HTR-8/SVneo (cell line): ENCODE results near the gene SORT1.
"Not testable (repeated sequence)": the region's sequence is repeated elsewhere in the genome, so short reads cannot be mapped to it uniquely, and the experiment has no call there.

Experiments
- DNase-seq: peaks from one replicate; pipeline ENCODE4 v3.0.0; 2011; ENCODE audit warnings: low spot score, mixed read lengths; ENCODE audit not compliant: insufficient read length
- FAIRE-seq: peaks from 2 replicates; lab custom pipeline; 2011; peaks lifted over from hg19 to GRCh38; lab: Jason Lieb, UNC

The SORT1 gene

GRCh38 chr1:109398343-109399225, 866 bp upstream of the SORT1 start:
- no peak for DNase-seq
- FAIRE-seq, result no peak

- no peak for FAIRE-seq
Measured at GRCh38 chr1:109396871-109397580, 692 bp downstream of the SORT1 start.

GRCh38 chr1:109396513-109396839, 1.2 kb downstream of the SORT1 start:
- FAIRE-seq (no peak), DNase-seq (no peak)

More at GRCh38 chr1:109396871-109397580, 692 bp downstream of the SORT1 start:
- DNase-seq, result no peak

- FAIRE-seq, result no peak
- DNase-seq, result no peak
Measured at GRCh38 chr1:109395602-109396512, 1.9 kb downstream of the SORT1 start.

GRCh38 chr1:109395282-109395599, 2.5 kb downstream of the SORT1 start:
- not testable (repeated sequence) for FAIRE-seq, DNase-seq

GRCh38 chr1:109394591-109395281, 3.0 kb downstream of the SORT1 start:
- no peak for FAIRE-seq

GRCh38 chr1:109393617-109394233, 4.0 kb downstream of the SORT1 start:
- no peak for FAIRE-seq
- DNase-seq, result no peak

More at GRCh38 chr1:109394591-109395281, 3.0 kb downstream of the SORT1 start:
- DNase-seq, result no peak

GRCh38 chr1:109392788-109393616, 4.7 kb downstream of the SORT1 start:
- no peak for FAIRE-seq
- no peak for DNase-seq

GRCh38 chr1:109392037-109392787, 5.5 kb downstream of the SORT1 start:
- FAIRE-seq, result no peak
- no peak for DNase-seq

- DNase-seq, result no peak
- no peak for FAIRE-seq
Measured at GRCh38 chr1:109391626-109392025, 6.1 kb downstream of the SORT1 start.

- DNase-seq (no peak), FAIRE-seq (no peak)
Measured at GRCh38 chr1:109391157-109391556, 6.6 kb downstream of the SORT1 start.

GRCh38 chr1:109389638-109390341, 7.9 kb downstream of the SORT1 start:
- DNase-seq, result no peak
- no peak for FAIRE-seq

GRCh38 chr1:109388884-109389637, 8.7 kb downstream of the SORT1 start:
- no peak for DNase-seq

GRCh38 chr1:109388208-109388711, 9.5 kb downstream of the SORT1 start:
- FAIRE-seq (no peak), DNase-seq (no peak)

More at GRCh38 chr1:109388884-109389637, 8.7 kb downstream of the SORT1 start:
- FAIRE-seq, result no peak

- FAIRE-seq, result no peak
Measured at GRCh38 chr1:109386054-109386717, 11.5 kb downstream of the SORT1 start.

GRCh38 chr1:109385417-109385816, 12.3 kb downstream of the SORT1 start:
- FAIRE-seq (no peak), DNase-seq (no peak)

More at GRCh38 chr1:109386054-109386717, 11.5 kb downstream of the SORT1 start:
- DNase-seq, result no peak
